ENCODE results near the gene LETMD1. TPM values are rescaled to one million over a fixed set of nuclear protein-coding genes. Genes with fewer than 3 reads are reported as not detected.

The LETMD1 gene
- total and polyA plus RNA-seq, 2 donors (not counting 3 experiments of a cell fraction or from before 2014, with no cell fraction given): 38.9 to 47.7 TPM

GRCh38 chr12:51028813-51029150 is 19.3 kb upstream of the LETMD1 start:
- H3K9me1 ChIP-seq (replicated peaks; ENCODE audit: control insufficient read depth, extremely low read depth, insufficient read depth, low read length): no peaks in the 10 kb centered on the region
- no peak overlapping the region for H3K4me2 ChIP-seq (ENCODE audit: insufficient read depth, low read length)
- intact Hi-C loops (cut with micrococcal nuclease) (loop anchor here (1.0 to 5.0 kb wide), 2 partner anchors 41 to 203 kb away; no protein-coding TSS in a partner anchor), dilution Hi-C loops (cut with MboI; ENCODE audit: extremely low pct_ligation_motif_present, low sequenced_read_pairs) (no loop called here)
- TF ChIP-seq JUN (IDR thresholded peaks at IDR 0.05; ENCODE audit: borderline replicate concordance, insufficient read depth, insufficient read length, low read depth) (no peak), EZH2 (IDR thresholded peaks at IDR 0.05; ENCODE audit: borderline replicate concordance, low read depth, low read length, severe bottlenecking) (no peak), MYC (IDR thresholded peaks at IDR 0.05; ENCODE audit: low read depth, low read length) (no peak), POLR2AphosphoS5 (IDR thresholded peaks at IDR 0.05; ENCODE audit: insufficient read depth, low read depth, low read length) (no peak)
- FAIRE-seq: no peak
- DNase-seq (ENCODE audit: low read depth, low spot score): no peak
- no peaks in the 10 kb centered on the region for H3K9me3 ChIP-seq (replicated peaks; ENCODE audit: control insufficient read depth, insufficient read depth, low read length)
- BruUV-seq (replicated peaks): no TSS peak
- H3K36me3 ChIP-seq (ENCODE audit: control insufficient read depth in 2 of 2, extremely low read depth in 1 of 2, insufficient read depth in 2 of 2, low read length in 2 of 2): no peaks in the 10 kb centered on the region
- H3K79me2 ChIP-seq (ENCODE audit: control insufficient read depth, insufficient read depth, low read length): peaks cover 20% of the 10 kb centered on the region
- H3K4me3 ChIP-seq (replicated peaks in 1 of 3; ENCODE audit: insufficient read depth in 1 of 3, low read depth in 1 of 3, low read length in 3 of 3): no peak overlapping the region
- H3K9ac ChIP-seq (replicated peaks; ENCODE audit: extremely low read depth, insufficient read depth, low read length): no peak overlapping the region
- no peaks in the 10 kb centered on the region for H4K20me1 ChIP-seq (replicated peaks; ENCODE audit: control insufficient read depth, extremely low read depth, insufficient read depth, low read length)
- peaks cover 16% of the 10 kb centered on the region for H3K4me1 ChIP-seq (ENCODE audit: control insufficient read depth, extremely low read depth, insufficient read depth, low read length)
- ChIA-PET POLR2A (no interaction called here), CTCF (interaction anchor here (0.5 to 2.5 kb wide), 9 partner anchors 15 to 395 kb away, joined by 3 to 32 read pairs (median 4); partner anchors contain the start of gene TMPRSS12)
- H3K27ac ChIP-seq (ENCODE audit: insufficient read depth, low read depth, low read length): no peak overlapping the region
- H2AFZ ChIP-seq (ENCODE audit: low read depth, low read length): no peak overlapping the region
- H3K27me3 ChIP-seq (ENCODE audit: control insufficient read depth in 2 of 2, insufficient read depth in 2 of 2, low read length in 2 of 2): peaks cover 5 to 7% of the 10 kb centered on the region in 2 experiments

GRCh38 chr12:51033048-51033447 is 15.1 kb upstream of the LETMD1 start:
- Histone ChIP-seq H3K79me2 (ENCODE audit: control insufficient read depth, insufficient read depth, low read length) (no peaks in the 10 kb centered on the region), H3K9ac (replicated peaks; ENCODE audit: extremely low read depth, insufficient read depth, low read length) (no peak overlapping the region), H2AFZ (ENCODE audit: low read depth, low read length) (no peak overlapping the region), H3K27me3 (ENCODE audit: control insufficient read depth in 2 of 2, insufficient read depth in 2 of 2, low read length in 2 of 2) (peaks cover 5 to 7% of the 10 kb centered on the region in 2 experiments), H3K9me1 (replicated peaks; ENCODE audit: control insufficient read depth, extremely low read depth, insufficient read depth, low read length) (no peaks in the 10 kb centered on the region), H3K36me3 (ENCODE audit: control insufficient read depth in 2 of 2, extremely low read depth in 1 of 2, insufficient read depth in 2 of 2, low read length in 2 of 2) (no peaks in the 10 kb centered on the region), H3K9me3 (replicated peaks; ENCODE audit: control insufficient read depth, insufficient read depth, low read length) (no peaks in the 10 kb centered on the region), H3K4me3 (replicated peaks in 1 of 3; ENCODE audit: insufficient read depth in 1 of 3, low read depth in 1 of 3, low read length in 3 of 3) (no peak overlapping the region), H3K27ac (ENCODE audit: insufficient read depth, low read depth, low read length) (no peak overlapping the region), H3K4me1 (ENCODE audit: control insufficient read depth, extremely low read depth, insufficient read depth, low read length) (peaks cover 2% of the 10 kb centered on the region), H3K4me2 (ENCODE audit: insufficient read depth, low read length) (no peak overlapping the region), H4K20me1 (replicated peaks; ENCODE audit: control insufficient read depth, extremely low read depth, insufficient read depth, low read length) (no peaks in the 10 kb centered on the region)
- no TSS peak for BruUV-seq (replicated peaks)
- CTCF ChIA-PET: interaction anchor here (1.6 kb wide), 1 partner anchor 268 kb away, joined by 6 read pairs; no protein-coding TSS in a partner anchor
- intact Hi-C loops (cut with micrococcal nuclease): no loop called here
- no peak for DNase-seq (ENCODE audit: low read depth, low spot score)
- no peak for FAIRE-seq
- TF ChIP-seq POLR2A (IDR thresholded peaks at IDR 0.05; ENCODE audit: low read depth, low read length) (no peak), JUN (IDR thresholded peaks at IDR 0.05; ENCODE audit: borderline replicate concordance, insufficient read depth, insufficient read length, low read depth) (no peak), MAX (IDR thresholded peaks at IDR 0.05; ENCODE audit: insufficient read depth, insufficient read length) (no peak), FOS (IDR thresholded peaks at IDR 0.05; ENCODE audit: borderline replicate concordance, insufficient read depth, low read length) (no peak), EZH2 (IDR thresholded peaks at IDR 0.05; ENCODE audit: borderline replicate concordance, low read depth, low read length, severe bottlenecking) (no peak), CTCF (IDR thresholded peaks at IDR 0.05; ENCODE audit: extremely low read depth in 1 of 2, insufficient read depth in 1 of 2, low read depth in 1 of 2, low read length in 2 of 2) (no peak), GATA2 (IDR thresholded peaks at IDR 0.05; ENCODE audit: insufficient read depth, insufficient read length, low read depth, low read length) (no peak), POLR2AphosphoS5 (IDR thresholded peaks at IDR 0.05; ENCODE audit: insufficient read depth, low read depth, low read length) (no peak)
- dilution Hi-C loops (cut with MboI; ENCODE audit: extremely low pct_ligation_motif_present, low sequenced_read_pairs): no loop called here
- POLR2A ChIA-PET: no interaction called here

Data from endothelial cell of umbilical vein (primary cell).